GM10266 (cell line): ENCODE data around the gene HOXA13.

Source experiments
- DNase-seq: peaks from one replicate; pipeline ENCODE4 v3.0.0; 2012; ENCODE audit errors: extremely low spot score
- TF ChIP-seq, protein P1 (sequence below): IDR thresholded peaks from 2 replicates; pipeline ENCODE4 v1.5.1; 2012; ENCODE audit warnings: mild to moderate bottlenecking, low read depth; ENCODE audit not compliant: control insufficient read depth, insufficient read depth; ENCODE audit errors: missing control alignments

The HOXA13 gene

DNA sequence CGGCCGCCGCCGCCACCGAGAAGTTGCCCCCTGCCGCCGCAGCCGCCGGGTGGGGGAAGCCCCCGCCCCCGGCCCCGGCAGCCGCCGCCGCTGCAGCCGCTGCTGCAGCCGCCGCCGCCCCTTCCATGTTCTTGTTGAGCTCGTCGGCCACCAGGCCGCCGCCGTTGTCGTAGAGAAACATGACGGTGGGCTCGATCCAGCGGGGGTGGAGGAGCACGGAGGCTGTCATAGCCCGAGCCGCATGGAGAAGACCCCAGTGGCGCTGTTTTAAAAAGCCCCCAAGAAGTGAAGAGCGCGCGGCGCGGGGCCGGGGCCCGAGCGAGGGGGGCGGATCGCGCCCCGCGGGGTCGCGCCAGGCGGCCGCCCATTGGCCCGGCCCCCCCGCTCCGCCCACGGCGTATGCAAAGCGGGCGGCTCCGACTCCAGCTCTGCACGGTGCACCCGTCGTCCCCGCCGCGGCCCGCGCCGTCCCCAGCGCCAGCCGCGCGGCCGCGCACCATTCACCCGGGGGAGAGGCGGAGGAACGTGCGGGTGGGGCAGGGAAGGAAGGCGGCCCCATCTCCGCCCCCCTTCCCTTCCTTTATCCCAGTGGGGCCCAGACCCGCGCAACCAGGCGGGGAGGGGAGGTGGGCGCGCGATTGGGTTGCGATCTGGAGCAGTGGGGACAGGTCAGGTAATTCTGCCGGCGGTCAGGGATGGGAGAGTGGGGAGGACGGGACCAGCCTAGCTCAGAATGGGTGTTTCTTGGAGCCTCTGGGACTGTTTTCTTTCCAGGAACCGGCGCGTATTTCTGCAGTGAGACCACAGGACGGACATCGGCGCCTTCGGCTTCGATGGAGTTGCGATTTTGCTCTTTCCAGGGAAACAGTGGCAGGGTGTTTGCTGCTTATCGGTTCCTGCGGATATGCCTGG is at the start of gene HOXA13:
HOXA13 (minus strand) TSS at position 243 of the 912 bp plus-strand sequence; CDS start at position 229, 14 bp downstream.
- no peak for DNase-seq
- TF ChIP-seq, protein P1, sequence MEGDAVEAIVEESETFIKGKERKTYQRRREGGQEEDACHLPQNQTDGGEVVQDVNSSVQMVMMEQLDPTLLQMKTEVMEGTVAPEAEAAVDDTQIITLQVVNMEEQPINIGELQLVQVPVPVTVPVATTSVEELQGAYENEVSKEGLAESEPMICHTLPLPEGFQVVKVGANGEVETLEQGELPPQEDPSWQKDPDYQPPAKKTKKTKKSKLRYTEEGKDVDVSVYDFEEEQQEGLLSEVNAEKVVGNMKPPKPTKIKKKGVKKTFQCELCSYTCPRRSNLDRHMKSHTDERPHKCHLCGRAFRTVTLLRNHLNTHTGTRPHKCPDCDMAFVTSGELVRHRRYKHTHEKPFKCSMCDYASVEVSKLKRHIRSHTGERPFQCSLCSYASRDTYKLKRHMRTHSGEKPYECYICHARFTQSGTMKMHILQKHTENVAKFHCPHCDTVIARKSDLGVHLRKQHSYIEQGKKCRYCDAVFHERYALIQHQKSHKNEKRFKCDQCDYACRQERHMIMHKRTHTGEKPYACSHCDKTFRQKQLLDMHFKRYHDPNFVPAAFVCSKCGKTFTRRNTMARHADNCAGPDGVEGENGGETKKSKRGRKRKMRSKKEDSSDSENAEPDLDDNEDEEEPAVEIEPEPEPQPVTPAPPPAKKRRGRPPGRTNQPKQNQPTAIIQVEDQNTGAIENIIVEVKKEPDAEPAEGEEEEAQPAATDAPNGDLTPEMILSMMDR: no peak

DNA sequence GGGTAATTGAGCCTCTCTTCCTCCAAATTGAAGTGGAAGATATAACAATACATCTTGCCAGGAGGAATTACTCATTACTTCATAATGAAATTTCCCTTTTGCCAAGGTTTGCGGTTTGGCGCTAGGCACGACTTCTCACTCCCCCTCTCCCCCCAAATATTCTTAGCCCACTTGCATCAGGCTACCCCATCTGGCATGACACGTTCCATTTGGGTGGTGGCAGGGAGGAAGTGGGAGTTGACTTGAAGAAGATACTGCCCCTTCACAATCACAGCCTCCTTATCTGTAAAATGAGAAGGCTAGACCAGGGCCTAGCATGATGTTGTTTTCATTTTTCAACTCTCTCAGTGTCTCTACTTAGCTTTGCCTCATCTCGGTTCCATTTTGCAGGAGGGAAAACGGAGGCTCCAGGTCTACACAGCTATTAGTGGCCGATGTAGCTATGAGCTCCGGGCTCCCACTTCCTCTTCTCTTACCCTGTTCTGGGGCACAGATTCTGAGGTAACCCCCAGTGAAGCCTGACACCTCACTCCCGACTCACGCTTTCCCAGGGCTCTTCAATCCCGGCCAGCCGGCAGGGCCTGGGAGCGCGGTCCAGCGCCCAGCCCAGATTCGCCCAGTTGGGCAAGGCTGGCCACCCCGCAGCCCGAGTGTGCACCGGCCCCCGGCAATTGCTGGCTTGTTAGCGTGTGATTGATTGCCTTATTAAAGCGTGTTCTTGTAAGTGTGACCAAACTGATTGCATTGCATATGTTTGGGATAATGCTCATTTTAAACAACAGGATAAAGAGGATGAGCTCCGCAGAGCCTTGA is 49.2 kb upstream of the HOXA13 start:
- DNase-seq: peak; percentile 15
- TF ChIP-seq, protein P1: no peak

DNA sequence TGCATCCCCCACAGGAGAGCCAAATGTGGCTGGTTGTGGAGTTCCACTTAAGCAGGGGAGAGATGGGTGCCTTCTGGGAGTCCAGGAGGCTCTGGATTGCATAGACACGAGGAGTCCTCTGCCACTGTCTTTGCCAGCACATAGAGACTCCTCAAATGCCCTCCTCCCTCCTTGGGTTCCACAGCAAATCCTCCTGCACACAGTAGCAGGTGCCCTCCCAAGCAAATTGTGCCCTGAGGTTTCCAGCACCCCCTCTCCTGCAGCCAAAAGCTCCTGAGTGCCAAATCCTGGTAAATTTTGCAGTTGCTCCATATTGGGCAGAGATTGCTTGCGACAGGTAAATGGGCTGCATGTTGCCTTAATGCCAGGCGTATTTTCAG is 48.5 kb upstream of the HOXA13 start:
- no peak for DNase-seq
- TF ChIP-seq, protein P1: no peak

DNA sequence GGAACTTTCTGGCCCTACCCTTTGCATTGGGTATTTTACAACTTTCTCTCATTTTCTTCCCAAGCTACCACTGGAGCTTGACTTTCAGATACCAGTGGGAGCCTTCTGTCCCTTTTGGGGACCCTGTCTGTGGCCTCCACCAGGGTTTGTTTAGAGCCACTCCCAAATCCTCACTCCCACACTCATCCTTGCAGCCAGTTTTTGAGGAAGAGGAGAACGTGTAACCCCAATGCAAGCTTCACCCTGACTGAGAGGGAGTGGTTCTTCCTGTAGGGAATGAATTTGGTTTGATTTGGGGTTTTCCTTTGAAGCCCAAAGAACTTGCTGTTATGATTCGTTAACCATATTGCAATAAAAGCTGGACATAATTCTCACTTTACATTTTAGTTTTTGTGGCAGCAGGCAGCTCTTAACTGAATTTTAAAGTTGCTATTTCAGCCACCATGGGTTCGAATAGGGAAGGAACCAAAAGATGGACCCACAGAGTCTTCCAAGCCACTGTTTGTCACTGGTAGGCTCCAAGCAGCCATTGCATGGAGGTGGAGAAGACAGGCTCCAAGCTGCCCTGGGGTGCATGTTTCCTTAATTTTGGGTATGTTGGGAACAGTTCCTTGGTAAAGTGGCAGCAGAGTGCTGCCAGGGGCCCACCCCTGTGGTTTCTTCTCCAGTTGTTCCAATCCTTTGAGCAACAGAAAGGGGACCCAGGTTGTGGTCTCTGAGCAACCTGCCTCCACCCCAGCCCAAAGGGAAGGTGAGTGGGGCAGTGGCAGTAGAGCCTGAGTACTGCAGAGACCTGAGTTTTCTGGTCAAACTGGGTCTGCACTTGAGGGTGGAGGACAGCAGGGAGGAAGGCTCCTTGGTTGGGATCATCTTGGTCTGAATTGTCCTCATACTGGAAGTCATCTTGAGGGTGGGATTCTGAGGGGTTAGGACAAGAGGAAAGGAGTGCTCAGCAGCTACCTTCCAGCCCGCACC is 47.8 kb upstream of the HOXA13 start:
- TF ChIP-seq, protein P1: no peak
- DNase-seq: no peak

DNA sequence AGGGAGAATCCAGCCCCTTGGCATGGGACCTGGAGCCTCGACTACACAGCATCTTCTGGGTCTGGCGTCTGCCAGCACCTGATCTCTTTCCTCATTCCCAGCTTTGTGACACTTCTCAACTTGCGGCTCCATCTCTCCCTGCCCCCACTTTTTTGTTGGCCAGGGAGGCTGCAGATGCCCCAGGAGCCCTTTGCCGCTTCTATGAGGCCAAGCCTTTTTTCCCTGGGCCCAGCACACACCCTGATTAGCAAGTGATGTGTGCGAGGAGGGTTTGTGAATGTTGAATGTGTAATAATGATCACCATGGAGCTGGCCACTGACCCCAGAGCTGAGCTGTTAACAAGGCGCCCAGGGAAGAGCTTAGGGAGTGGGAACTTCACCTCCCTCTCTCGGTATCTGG is 47.1 kb upstream of the HOXA13 start:
- no peak for DNase-seq
- TF ChIP-seq, protein P1: no peak

DNA sequence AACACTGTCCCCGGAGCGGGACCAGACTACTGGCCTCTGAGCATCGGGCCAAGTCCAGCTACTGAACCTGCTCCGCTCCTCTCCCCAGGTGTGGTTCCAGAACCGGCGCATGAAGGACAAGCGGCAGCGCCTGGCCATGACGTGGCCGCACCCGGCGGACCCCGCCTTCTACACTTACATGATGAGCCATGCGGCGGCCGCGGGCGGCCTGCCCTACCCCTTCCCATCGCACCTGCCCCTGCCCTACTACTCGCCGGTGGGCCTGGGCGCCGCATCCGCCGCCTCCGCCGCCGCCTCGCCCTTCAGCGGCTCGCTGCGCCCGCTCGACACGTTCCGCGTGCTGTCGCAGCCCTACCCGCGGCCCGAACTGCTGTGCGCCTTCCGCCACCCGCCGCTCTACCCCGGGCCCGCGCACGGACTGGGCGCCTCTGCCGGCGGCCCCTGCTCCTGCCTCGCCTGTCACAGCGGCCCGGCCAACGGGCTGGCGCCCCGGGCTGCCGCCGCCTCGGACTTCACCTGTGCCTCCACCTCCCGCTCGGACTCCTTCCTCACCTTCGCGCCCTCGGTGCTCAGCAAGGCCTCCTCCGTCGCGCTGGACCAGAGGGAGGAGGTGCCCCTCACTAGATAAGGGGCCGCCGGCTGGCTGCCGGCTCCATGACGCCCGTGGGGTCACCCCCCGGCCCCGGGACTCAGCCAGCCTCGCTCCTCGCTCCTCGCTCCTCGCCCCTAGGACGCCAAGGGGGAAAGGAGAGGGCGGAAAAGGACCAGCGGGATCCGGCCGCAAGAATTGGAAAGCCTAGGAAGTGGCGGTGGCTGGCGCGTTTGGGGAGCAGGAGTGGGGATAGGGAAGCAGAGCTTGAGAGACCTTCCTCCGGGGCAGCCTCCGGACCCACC is 46.2 kb upstream of the HOXA13 start:
- TF ChIP-seq, protein P1: no peak
- no peak for DNase-seq
